Right lobe of liver (tissue), 6 donors: ENCODE data around the gene GGCT. TPM values are rescaled to one million over a fixed set of nuclear protein-coding genes. Genes with fewer than 3 reads are reported as not detected.

Experiments
- ATAC-seq, 4 donors: fragments of 200-7000 bp; cut with Tn5 transposase; one replicate each; pipeline ENCODE4 v1.9.1; 2020; ENCODE audit warnings: mild to moderate bottlenecking in 4 of 4, moderate library complexity in 4 of 4
- DNase-seq, 3 donors: peaks; one replicate each; pipeline ENCODE4 v3.0.0-alpha.2; 2020
- H3K27ac ChIP-seq, 3 donors: fragments of 200-600 bp; one replicate each; pipeline ENCODE4 v1.8.0; 2022
- H3K27me3 ChIP-seq, 2 donors: fragments of 200-600 bp; one replicate each; pipeline ENCODE4 v1.8.0; 2022
- H3K36me3 ChIP-seq, 4 donors: fragments of 200-600 bp; sonication (generic) in 1 of 4; one replicate each; pipeline versions ENCODE4 v1.5.1 to v1.8.0; 2017 to 2022; ENCODE audit warnings: control low read depth in 1 of 4
- H3K4me1 ChIP-seq, 4 donors: fragments of 200-600 bp; sonication (generic) in 1 of 4; one replicate each; pipeline versions ENCODE4 v1.5.1 to v1.8.0; 2017 to 2022; ENCODE audit warnings: control low read depth in 1 of 4
- H3K4me3 ChIP-seq, 3 donors: fragments of 200-600 bp; one replicate each; pipeline ENCODE4 v1.8.0; 2022
- H3K9me3 ChIP-seq, 4 donors: fragments of 200-600 bp; sonication (generic) in 1 of 4; one replicate each; pipeline versions ENCODE4 v1.5.1 to v1.8.0; 2017 to 2022; ENCODE audit warnings: control low read depth in 1 of 4
- POLR2A ChIP-seq: fragments of 450-650 bp; IDR thresholded peaks from one replicate; pipeline ENCODE4 v1.6.1; 2017; ENCODE audit warnings: antibody characterized with exemption, mild to moderate bottlenecking
- WGBS: methylation state at CpG from one replicate; pipeline ENCODE4 v1.1.6; 2018; ENCODE audit warnings: low coverage, low lambda C conversion rate; ENCODE audit not compliant: insufficient coverage; ENCODE audit errors: missing lambda C conversion rate; 5-methylcytosine and 5-hydroxymethylcytosine counted together
- intact Hi-C, 2 donors: fragments of 100-400 bp; cut with DNase I; formaldehyde crosslinking; loops; one replicate each; pipeline versions ENCODE4 v1.11.2 to v1.14.1; 2022
- total RNA-seq, 6 experiments: library from RNA; depleted of rRNA in 2 of 6; stranded (reverse); fragments of >200 nt in 2 of 6; fragmentation: NEBNext Ultra II Directional in 3 of 6; extraction: Animal tissue kit (Norgen Biotek cat#: 25700) in 3 of 6; gene quantifications; one replicate each; pipeline versions ENCODE4 v1.1.0 to v1.2.4, GENCODE V29; 2016 to 2023
- TF ChIP-seq, protein P1 (sequence below), 4 donors: fragments of 200-600 bp in 3 of 4; fragments of 450-650 bp in 1 of 4; IDR thresholded peaks; one replicate each; pipeline versions ENCODE4 v1.5.1 to v1.8.0; 2016 to 2022; ENCODE audit warnings: antibody characterized with exemption in 4 of 4, mild to moderate bottlenecking in 2 of 4
- donor health status: DM: no; HTN: yes; CAD: no.
- donor health status: DM: no; HTN: no; CAD: no.
- donor health status: DM: no; HTN: no; CAD: no.
- donor health status: DM: no; HTN: yes; CAD: no.
- donor health status: DM: no; HTN: yes; CAD: no.

Gene GGCT
- total RNA-seq, 6 experiments from 2014 or later = 13.2 to 23.8 (median 16.8) TPM

DNA sequence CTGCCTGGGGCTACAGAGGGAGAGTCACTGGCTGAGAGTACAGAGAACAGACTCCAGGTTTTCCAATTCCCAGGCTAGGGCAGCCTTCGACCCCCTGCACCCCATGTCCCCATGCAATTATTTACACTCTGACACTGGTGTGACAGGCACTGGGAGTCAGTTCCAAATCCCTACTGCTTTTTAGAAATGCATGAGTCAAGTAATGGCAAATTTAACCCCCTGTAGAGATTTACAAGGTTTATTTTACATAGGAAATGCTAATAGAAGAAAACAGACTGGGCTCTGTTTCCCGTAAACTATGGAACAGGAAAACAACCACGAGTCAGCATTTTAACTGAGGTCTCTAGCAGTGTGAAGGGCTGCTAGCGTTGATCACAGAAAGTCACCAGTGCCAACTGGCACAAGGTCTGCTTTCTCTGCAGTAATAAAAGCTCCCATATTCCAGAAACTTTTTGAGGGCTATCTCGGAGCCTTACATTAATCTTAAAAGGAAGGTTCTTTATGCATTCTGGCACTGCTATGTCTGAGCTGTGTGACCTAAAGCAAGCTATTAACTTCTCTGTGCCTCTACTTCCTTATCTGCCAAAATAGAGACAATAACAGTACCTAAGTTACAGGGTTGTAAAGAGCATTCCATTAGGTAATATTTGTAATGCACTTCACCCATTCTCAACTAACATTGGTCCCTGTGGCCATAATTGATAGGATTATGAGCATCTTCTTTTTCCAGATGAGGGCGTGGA, 54.2 kb downstream of the GGCT start:
- ATAC-seq (peak in 2 of 4 donors; percentile 6 to 26), DNase-seq (no peak)
- Histone ChIP-seq H3K4me1 (no peaks in the 10 kb centered on the region), H3K27me3 (no peaks in the 10 kb centered on the region), H3K4me3 (no peak overlapping the region), H3K9me3 (no peaks in the 10 kb centered on the region), H3K27ac (no peak overlapping the region), H3K36me3 (no peaks in the 10 kb centered on the region)
- TF ChIP-seq POLR2A = no peak
- TF ChIP-seq, protein P1, sequence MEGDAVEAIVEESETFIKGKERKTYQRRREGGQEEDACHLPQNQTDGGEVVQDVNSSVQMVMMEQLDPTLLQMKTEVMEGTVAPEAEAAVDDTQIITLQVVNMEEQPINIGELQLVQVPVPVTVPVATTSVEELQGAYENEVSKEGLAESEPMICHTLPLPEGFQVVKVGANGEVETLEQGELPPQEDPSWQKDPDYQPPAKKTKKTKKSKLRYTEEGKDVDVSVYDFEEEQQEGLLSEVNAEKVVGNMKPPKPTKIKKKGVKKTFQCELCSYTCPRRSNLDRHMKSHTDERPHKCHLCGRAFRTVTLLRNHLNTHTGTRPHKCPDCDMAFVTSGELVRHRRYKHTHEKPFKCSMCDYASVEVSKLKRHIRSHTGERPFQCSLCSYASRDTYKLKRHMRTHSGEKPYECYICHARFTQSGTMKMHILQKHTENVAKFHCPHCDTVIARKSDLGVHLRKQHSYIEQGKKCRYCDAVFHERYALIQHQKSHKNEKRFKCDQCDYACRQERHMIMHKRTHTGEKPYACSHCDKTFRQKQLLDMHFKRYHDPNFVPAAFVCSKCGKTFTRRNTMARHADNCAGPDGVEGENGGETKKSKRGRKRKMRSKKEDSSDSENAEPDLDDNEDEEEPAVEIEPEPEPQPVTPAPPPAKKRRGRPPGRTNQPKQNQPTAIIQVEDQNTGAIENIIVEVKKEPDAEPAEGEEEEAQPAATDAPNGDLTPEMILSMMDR (IDR thresholded peaks at IDR 0.05) = no peak
- intact Hi-C loops = no loop called here
- WGBS = 37% methylated on average over 6 of the region's 6 CpGs

DNA sequence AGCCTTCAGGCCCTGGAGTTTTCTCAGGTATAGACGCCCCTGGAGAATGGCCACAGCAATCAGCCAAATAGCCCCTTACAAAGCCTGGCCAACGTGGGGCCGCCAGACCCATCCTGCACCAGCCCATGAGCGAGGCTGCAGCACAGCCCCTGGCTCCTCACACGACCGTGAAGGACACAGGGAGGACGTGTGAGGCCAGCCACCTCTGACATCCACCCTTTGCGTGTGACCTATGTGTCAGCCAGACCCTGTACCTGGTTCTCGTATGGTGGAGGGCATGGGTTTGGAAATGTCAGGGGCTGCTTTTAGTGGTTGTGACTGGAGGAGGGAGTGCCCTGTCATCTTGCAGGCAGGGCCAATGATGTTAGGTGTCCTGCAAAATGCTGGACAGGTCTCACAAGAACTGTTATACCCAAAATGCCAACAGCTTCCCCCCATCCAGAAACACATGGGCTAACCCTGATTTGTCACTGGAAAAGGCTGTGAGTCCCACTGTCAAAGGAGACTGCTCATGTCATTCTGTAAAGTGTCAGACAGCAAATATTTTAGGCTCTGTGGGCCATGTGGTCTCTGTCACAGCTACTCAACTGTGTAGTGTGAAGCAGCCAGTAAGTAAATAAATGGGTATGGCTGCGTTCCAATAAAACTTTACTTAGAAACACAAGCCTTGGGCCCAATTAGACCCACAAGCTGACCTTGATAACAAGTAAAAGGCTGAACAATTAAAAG, 56.0 kb downstream of the GGCT start:
- ATAC-seq (peak in 2 of 4 donors; percentile 14 to 28), DNase-seq (no peak)
- Histone ChIP-seq H3K4me3 (no peak overlapping the region), H3K27me3 (no peaks in the 10 kb centered on the region), H3K9me3 (no peaks in the 10 kb centered on the region), H3K36me3 (no peaks in the 10 kb centered on the region), H3K27ac (no peak overlapping the region), H3K4me1 (no peaks in the 10 kb centered on the region)
- 63% methylated on average over 8 of the region's 10 CpGs for WGBS
- no peak for TF ChIP-seq POLR2A
- TF ChIP-seq, protein P1 (IDR thresholded peaks at IDR 0.05) = no peak
- intact Hi-C loops = no loop called here

DNA sequence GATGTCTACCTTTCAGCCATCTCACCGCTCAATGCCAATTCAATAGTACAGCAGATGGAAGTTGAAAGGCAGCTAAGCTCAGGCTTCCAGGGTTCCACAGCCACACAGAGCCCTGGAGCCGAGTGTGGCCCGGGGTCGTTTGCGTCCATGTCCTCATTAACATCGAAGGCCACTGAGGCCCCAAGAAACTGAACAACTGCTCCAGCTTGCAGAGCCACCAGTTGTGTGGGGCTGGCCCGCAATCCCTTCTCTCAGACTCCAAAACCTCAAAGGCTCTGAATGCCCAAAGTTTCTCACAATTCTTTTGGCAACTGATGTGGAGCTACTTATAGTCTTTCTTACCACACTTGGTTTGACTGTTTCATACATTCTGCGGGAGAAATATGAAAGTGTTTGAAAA, 57.2 kb downstream of the GGCT start:
- TF ChIP-seq POLR2A = no peak
- TF ChIP-seq, protein P1 (IDR thresholded peaks at IDR 0.05) = no peak
- Histone ChIP-seq H3K4me1 (no peaks in the 10 kb centered on the region), H3K36me3 (no peaks in the 10 kb centered on the region), H3K9me3 (no peaks in the 10 kb centered on the region), H3K27ac (no peak overlapping the region), H3K27me3 (no peaks in the 10 kb centered on the region), H3K4me3 (no peak overlapping the region)
- 100% methylated on average over 3 of the region's 8 CpGs for WGBS
- intact Hi-C loops = no loop called here
- DNase-seq (no peak), ATAC-seq (no peak)

Other genes starting within 250 kb of the GGCT start
- 10 to 100 TPM; 17.1 to 24.0 (median 18.7) TPM for gene ZNRF2, start 220.2 kb downstream of the GGCT start, total RNA-seq
- 1 to 10 TPM; 1.7 to 5.3 (median 2.7) TPM for gene NOD1, start 26.0 kb downstream of the GGCT start, total RNA-seq
- gene GARS1, start 90.0 kb upstream of the GGCT start, total RNA-seq = 100 to 1,000 TPM in 2 of 6 experiments, 10 to 100 TPM in 4; 31.4 to 155 (median 44.7) TPM
- not detected for gene CRHR2, start 177.6 kb upstream of the GGCT start, total RNA-seq
- 10 to 100 TPM; 14.7 to 58.9 (median 35.5) TPM for gene INMT, start 247.3 kb upstream of the GGCT start, total RNA-seq